HL-60 (cell line): ENCODE results near the gene PTGS1.

Experiments used
- DNase-seq, 2 experiments: peaks; one replicate each; pipeline ENCODE4 v3.0.0-alpha.2; 2010 to 2020; ENCODE audit warnings: low read depth in 1 of 2, low spot score in 1 of 2
- H3K27ac ChIP-seq: fragments of 250-450 bp; sonication (Bioruptor Pico); replicated peaks from 2 replicates; pipeline ENCODE4 v1.5.1; 2020; ENCODE audit warnings: mild to moderate bottlenecking, moderate library complexity
- H3K27me3 ChIP-seq: fragments of 250-450 bp; sonication (Bioruptor Pico); 2 replicates; pipeline ENCODE4 v1.5.1; 2021; ENCODE audit warnings: mild to moderate bottlenecking, moderate library complexity; ENCODE audit not compliant: insufficient read depth, poor library complexity, severe bottlenecking
- H3K4me3 ChIP-seq: replicated peaks from 2 replicates; pipeline ENCODE4 v1.5.1; 2011; ENCODE audit warnings: mild to moderate bottlenecking, control low read depth, low read length; ENCODE audit not compliant: insufficient read depth
- GABPA ChIP-seq: IDR thresholded peaks from 2 replicates; pipeline ENCODE4 v1.6.1; 2012; ENCODE audit warnings: low read depth
- POLR2AphosphoS5 ChIP-seq: IDR thresholded peaks from 2 replicates; pipeline ENCODE4 v1.6.1; 2012; ENCODE audit warnings: low read depth
- SPI1 ChIP-seq: IDR thresholded peaks from 2 replicates; pipeline ENCODE4 v1.6.1; 2012; ENCODE audit warnings: low read depth, mild to moderate bottlenecking, borderline replicate concordance
- TF ChIP-seq, protein P1 (sequence below): IDR thresholded peaks from 2 replicates; pipeline ENCODE4 v1.6.1; 2012; ENCODE audit warnings: low read depth; ENCODE audit not compliant: insufficient replicate concordance
- TF ChIP-seq, protein P2 (sequence below): IDR thresholded peaks from one replicate; pipeline ENCODE4 v1.5.1; 2011; ENCODE audit warnings: low read length, control low read depth, inconsistent platforms; ENCODE audit not compliant: insufficient read depth

Gene PTGS1

DNA sequence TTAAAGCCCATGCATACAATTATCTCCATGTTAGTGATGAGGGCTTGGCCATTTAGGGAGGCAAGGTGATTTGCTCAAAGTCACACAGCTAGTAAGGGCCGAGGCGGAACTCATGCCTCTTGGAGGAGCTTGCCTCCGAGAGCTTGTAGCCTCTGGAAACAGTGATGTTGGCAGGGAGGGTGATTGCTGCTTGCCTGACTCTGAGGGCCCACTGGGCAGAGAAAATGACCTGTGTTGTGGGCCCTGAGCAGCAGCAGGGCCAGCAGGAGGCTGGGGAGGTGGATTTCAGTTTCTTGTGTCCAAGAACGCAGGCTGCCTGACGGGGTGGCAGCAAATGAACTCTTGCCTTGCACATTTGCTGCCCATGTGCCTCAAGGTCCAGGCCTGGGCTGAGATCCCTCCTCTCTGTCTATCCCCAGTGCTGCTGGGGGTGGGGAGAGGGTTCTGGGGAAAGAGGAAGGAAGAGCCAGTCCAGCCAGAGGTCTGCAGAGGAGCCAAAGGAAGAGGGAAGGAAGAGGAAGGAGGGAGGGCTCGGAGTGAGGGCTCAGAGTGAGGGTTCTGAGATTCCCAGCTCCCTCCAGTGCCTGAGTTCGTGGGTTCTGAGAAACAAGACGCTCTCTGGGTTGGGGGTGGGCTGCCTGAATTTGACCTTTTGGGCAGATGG is 16.2 kb upstream of the PTGS1 start:
- Histone ChIP-seq H3K27ac (no peak overlapping the region), H3K4me3 (no peak overlapping the region), H3K27me3 (no peaks in the 10 kb centered on the region)
- TF ChIP-seq, protein P1, sequence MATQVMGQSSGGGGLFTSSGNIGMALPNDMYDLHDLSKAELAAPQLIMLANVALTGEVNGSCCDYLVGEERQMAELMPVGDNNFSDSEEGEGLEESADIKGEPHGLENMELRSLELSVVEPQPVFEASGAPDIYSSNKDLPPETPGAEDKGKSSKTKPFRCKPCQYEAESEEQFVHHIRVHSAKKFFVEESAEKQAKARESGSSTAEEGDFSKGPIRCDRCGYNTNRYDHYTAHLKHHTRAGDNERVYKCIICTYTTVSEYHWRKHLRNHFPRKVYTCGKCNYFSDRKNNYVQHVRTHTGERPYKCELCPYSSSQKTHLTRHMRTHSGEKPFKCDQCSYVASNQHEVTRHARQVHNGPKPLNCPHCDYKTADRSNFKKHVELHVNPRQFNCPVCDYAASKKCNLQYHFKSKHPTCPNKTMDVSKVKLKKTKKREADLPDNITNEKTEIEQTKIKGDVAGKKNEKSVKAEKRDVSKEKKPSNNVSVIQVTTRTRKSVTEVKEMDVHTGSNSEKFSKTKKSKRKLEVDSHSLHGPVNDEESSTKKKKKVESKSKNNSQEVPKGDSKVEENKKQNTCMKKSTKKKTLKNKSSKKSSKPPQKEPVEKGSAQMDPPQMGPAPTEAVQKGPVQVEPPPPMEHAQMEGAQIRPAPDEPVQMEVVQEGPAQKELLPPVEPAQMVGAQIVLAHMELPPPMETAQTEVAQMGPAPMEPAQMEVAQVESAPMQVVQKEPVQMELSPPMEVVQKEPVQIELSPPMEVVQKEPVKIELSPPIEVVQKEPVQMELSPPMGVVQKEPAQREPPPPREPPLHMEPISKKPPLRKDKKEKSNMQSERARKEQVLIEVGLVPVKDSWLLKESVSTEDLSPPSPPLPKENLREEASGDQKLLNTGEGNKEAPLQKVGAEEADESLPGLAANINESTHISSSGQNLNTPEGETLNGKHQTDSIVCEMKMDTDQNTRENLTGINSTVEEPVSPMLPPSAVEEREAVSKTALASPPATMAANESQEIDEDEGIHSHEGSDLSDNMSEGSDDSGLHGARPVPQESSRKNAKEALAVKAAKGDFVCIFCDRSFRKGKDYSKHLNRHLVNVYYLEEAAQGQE, result no peak
- TF ChIP-seq GABPA, result no peak
- no peak for TF ChIP-seq SPI1
- TF ChIP-seq, protein P2, sequence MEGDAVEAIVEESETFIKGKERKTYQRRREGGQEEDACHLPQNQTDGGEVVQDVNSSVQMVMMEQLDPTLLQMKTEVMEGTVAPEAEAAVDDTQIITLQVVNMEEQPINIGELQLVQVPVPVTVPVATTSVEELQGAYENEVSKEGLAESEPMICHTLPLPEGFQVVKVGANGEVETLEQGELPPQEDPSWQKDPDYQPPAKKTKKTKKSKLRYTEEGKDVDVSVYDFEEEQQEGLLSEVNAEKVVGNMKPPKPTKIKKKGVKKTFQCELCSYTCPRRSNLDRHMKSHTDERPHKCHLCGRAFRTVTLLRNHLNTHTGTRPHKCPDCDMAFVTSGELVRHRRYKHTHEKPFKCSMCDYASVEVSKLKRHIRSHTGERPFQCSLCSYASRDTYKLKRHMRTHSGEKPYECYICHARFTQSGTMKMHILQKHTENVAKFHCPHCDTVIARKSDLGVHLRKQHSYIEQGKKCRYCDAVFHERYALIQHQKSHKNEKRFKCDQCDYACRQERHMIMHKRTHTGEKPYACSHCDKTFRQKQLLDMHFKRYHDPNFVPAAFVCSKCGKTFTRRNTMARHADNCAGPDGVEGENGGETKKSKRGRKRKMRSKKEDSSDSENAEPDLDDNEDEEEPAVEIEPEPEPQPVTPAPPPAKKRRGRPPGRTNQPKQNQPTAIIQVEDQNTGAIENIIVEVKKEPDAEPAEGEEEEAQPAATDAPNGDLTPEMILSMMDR, result no peak
- no peak for TF ChIP-seq POLR2AphosphoS5
- DNase-seq, result peak in 1 of 2 experiments; percentile 41

DNA sequence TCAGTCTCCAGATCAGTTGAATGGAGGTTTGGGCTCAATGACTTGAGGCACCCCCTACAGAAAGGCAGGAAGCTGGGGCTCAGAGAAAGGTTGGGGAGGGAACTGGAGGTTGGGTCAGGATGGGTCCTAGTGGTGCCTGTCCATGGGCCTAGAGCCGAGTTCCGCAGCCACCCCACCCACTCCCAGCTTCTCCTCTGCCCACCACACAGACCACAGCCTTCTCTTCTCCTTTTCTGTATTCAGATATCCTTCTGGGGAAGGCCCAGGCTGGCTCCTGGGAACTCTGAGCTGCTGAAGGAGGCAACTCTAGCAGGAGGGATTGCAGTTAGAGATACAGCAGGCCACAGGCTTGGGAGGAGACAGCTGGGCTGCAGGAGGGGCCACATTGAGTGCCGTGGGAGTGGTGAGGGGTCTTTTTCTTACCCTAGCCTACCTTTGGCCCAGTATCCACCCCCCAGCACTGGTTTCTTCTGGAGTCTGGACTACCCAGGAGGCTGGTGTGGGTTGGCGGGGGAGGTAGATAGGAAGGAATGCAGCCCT is 15.4 kb upstream of the PTGS1 start:
- H3K27me3 ChIP-seq, result no peaks in the 10 kb centered on the region
- no peak for DNase-seq
- TF ChIP-seq, protein P1, result no peak
- TF ChIP-seq POLR2AphosphoS5 (no peak), GABPA (no peak), SPI1 (no peak)
- TF ChIP-seq, protein P2, result no peak

DNA sequence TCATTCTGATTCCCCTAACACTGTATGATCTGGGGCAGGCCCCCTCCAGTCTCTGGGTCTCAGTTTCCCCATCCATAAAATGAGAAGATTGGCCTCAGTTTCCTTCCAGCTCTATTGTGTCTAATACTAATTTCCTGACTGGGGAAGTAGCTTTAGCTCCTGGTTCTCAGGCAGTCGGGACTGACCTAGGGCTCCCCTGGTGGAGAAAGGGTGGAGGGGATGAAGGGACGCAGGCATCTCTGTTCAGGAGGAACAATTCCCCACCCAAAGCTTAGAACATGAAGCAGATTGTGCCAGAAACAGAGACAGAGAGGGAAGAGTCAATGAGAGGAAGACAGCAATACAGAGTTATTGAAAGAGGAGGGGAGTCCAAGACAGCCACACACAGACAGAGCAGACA is 14.2 kb upstream of the PTGS1 start:
- H3K4me3 ChIP-seq, result no peak overlapping the region
- TF ChIP-seq GABPA (no peak), SPI1 (no peak), POLR2AphosphoS5 (no peak)
- TF ChIP-seq, protein P2, result peak; percentile 18
- TF ChIP-seq, protein P1, result no peak
- DNase-seq, result no peak
- H3K27ac ChIP-seq, result no peak overlapping the region
- no peaks in the 10 kb centered on the region for H3K27me3 ChIP-seq

More for the DNA sequence above, 15.4 kb upstream of the PTGS1 start:
- H3K27ac ChIP-seq, result no peak overlapping the region
- H3K4me3 ChIP-seq, result no peak overlapping the region
